ENCODE results near the gene ODAD3. TPM values are rescaled to one million over a fixed set of nuclear protein-coding genes. Genes with fewer than 3 reads are reported as not detected.

Gene ODAD3
- total RNA-seq, 1 donor from 2014 or later = 0.66 TPM

DNA sequence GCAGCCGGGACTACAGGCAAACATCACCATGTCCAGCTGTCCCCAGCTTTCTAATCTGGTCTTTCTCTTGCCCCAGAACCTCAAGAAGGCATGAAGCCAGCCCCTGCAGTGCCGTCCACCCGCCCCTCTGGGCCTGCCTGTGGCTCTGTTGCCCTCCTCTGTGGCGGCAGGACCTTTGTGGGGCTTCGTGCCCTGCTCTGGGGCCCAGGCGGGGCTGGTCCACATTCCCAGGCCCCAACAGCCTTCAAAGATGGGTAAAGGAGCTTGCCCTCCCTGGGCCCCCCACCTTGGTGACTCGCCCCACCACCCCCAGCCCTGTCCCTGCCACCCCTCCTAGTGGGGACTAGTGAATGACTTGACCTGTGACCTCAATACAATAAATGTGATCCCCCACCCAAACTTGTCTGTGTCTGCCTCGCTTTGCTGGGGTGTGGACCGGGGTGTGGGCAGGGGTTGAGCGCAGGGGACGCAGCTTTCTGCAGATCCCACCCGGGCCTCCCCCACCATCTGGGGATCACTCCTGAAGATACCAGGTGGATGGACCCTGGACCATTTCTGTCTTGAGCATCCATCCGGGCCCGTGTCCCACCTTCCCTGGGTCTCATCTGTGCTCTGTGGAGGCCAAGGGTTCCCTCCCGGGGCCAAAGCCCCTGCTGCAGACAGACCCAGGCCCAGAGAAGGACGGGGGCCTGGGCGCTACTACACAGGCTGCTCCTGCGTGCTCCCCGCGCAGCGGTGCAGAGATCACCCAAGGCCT, 15.8 kb upstream of the ODAD3 start:
- no peaks in the 10 kb centered on the region for H3K4me1 ChIP-seq (ENCODE audit: insufficient read depth, low read length)
- no peaks in the 10 kb centered on the region for H3K36me3 ChIP-seq (ENCODE audit: insufficient read depth, low read length)
- H3K79me2 ChIP-seq (ENCODE audit: insufficient read depth, low read length) = no peaks in the 10 kb centered on the region
- FAIRE-seq (no peak), DNase-seq (ENCODE audit: low read depth) (no peak)
- Mint-ChIP-seq H3K4me1 (ENCODE audit: low read depth, unreplicated experiment) (peaks cover 2% of the 10 kb centered on the region), H3K4me3 (ENCODE audit: unreplicated experiment) (no peak overlapping the region), H3K27me3 (ENCODE audit: low read depth, unreplicated experiment) (no peaks in the 10 kb centered on the region), H3K27ac (ENCODE audit: unreplicated experiment) (no peak overlapping the region), H3K36me3 (ENCODE audit: low read depth, unreplicated experiment) (no peaks in the 10 kb centered on the region), H3K9me3 (ENCODE audit: unreplicated experiment) (peaks cover 1% of the 10 kb centered on the region)
- no peak overlapping the region for H3K4me2 ChIP-seq (ENCODE audit: low read length)
- H3K4me3 ChIP-seq (ENCODE audit: insufficient read depth, low read depth, low read length) = no peak overlapping the region
- H3K27ac ChIP-seq (ENCODE audit: low read depth, low read length) = no peak overlapping the region
- TF ChIP-seq CTCF (IDR thresholded peaks at IDR 0.05; ENCODE audit: insufficient read depth, low read depth, low read length) = no peak
- TF ChIP-seq EZH2 (IDR thresholded peaks at IDR 0.05; ENCODE audit: insufficient read depth, low read length) = no peak
- no peaks in the 10 kb centered on the region for H3K9me3 ChIP-seq (ENCODE audit: insufficient read depth, low read depth, low read length)
- no peak overlapping the region for H2AFZ ChIP-seq (ENCODE audit: low read depth, low read length)
- H4K20me1 ChIP-seq (ENCODE audit: insufficient read depth, low read length) = peaks cover 5% of the 10 kb centered on the region
- H3K9ac ChIP-seq (ENCODE audit: low read length) = no peak overlapping the region
- H3K27me3 ChIP-seq (ENCODE audit: insufficient read depth, low read length) = no peaks in the 10 kb centered on the region

GRCh38 chr19:11448923-11449554, 14.1 kb upstream of the ODAD3 start:
- no peaks in the 10 kb centered on the region for H3K9me3 ChIP-seq (ENCODE audit: insufficient read depth, low read depth, low read length)
- H3K4me3 ChIP-seq (ENCODE audit: insufficient read depth, low read depth, low read length) = no peak overlapping the region
- H3K36me3 ChIP-seq (ENCODE audit: insufficient read depth, low read length) = no peaks in the 10 kb centered on the region
- peaks cover 2% of the 10 kb centered on the region for H3K4me1 Mint-ChIP-seq (ENCODE audit: low read depth, unreplicated experiment)
- H4K20me1 ChIP-seq (ENCODE audit: insufficient read depth, low read length) = peaks cover 15% of the 10 kb centered on the region
- H3K4me3 Mint-ChIP-seq (ENCODE audit: unreplicated experiment) = no peak overlapping the region
- peaks cover 1% of the 10 kb centered on the region for H3K9me3 Mint-ChIP-seq (ENCODE audit: unreplicated experiment)
- DNase-seq (ENCODE audit: low read depth) (no peak), FAIRE-seq (no peak)
- H2AFZ ChIP-seq (ENCODE audit: low read depth, low read length) = no peak overlapping the region
- TF ChIP-seq CTCF (IDR thresholded peaks at IDR 0.05; ENCODE audit: insufficient read depth, low read depth, low read length) = no peak
- TF ChIP-seq EZH2 (IDR thresholded peaks at IDR 0.05; ENCODE audit: insufficient read depth, low read length) = no peak
- H3K27me3 ChIP-seq (ENCODE audit: insufficient read depth, low read length) = no peaks in the 10 kb centered on the region
- no peak overlapping the region for H3K4me2 ChIP-seq (ENCODE audit: low read length)
- H3K27ac ChIP-seq (ENCODE audit: low read depth, low read length) = no peak overlapping the region
- H3K79me2 ChIP-seq (ENCODE audit: insufficient read depth, low read length) = no peaks in the 10 kb centered on the region
- H3K4me1 ChIP-seq (ENCODE audit: insufficient read depth, low read length) = no peaks in the 10 kb centered on the region
- H3K27me3 Mint-ChIP-seq (ENCODE audit: low read depth, unreplicated experiment) = no peaks in the 10 kb centered on the region
- no peak overlapping the region for H3K27ac Mint-ChIP-seq (ENCODE audit: unreplicated experiment)
- no peak overlapping the region for H3K9ac ChIP-seq (ENCODE audit: low read length)
- no peaks in the 10 kb centered on the region for H3K36me3 Mint-ChIP-seq (ENCODE audit: low read depth, unreplicated experiment)

GRCh38 chr19:11448410-11448809, 13.5 kb upstream of the ODAD3 start:
- H3K79me2 ChIP-seq (ENCODE audit: insufficient read depth, low read length) = no peaks in the 10 kb centered on the region

More at GRCh38 chr19:11448410-11448809, 13.5 kb upstream of the ODAD3 start:
- no peak for TF ChIP-seq EZH2 (IDR thresholded peaks at IDR 0.05; ENCODE audit: insufficient read depth, low read length)
- TF ChIP-seq CTCF (IDR thresholded peaks at IDR 0.05; ENCODE audit: insufficient read depth, low read depth, low read length) = no peak
- Mint-ChIP-seq H3K9me3 (ENCODE audit: unreplicated experiment) (peaks cover 1% of the 10 kb centered on the region), H3K4me3 (ENCODE audit: unreplicated experiment) (no peak overlapping the region), H3K4me1 (ENCODE audit: low read depth, unreplicated experiment) (peaks cover 2% of the 10 kb centered on the region), H3K27ac (ENCODE audit: unreplicated experiment) (no peak overlapping the region), H3K36me3 (ENCODE audit: low read depth, unreplicated experiment) (no peaks in the 10 kb centered on the region), H3K27me3 (ENCODE audit: low read depth, unreplicated experiment) (no peaks in the 10 kb centered on the region)
- DNase-seq (ENCODE audit: low read depth) (no peak), FAIRE-seq (no peak)
- H3K27me3 ChIP-seq (ENCODE audit: insufficient read depth, low read length) = no peaks in the 10 kb centered on the region
- H3K4me2 ChIP-seq (ENCODE audit: low read length) = no peak overlapping the region
- no peak overlapping the region for H2AFZ ChIP-seq (ENCODE audit: low read depth, low read length)
- H3K9ac ChIP-seq (ENCODE audit: low read length) = no peak overlapping the region
- no peak overlapping the region for H3K4me3 ChIP-seq (ENCODE audit: insufficient read depth, low read depth, low read length)
- no peaks in the 10 kb centered on the region for H3K36me3 ChIP-seq (ENCODE audit: insufficient read depth, low read length)
- no peaks in the 10 kb centered on the region for H3K9me3 ChIP-seq (ENCODE audit: insufficient read depth, low read depth, low read length)
- no peaks in the 10 kb centered on the region for H3K4me1 ChIP-seq (ENCODE audit: insufficient read depth, low read length)
- H3K27ac ChIP-seq (ENCODE audit: low read depth, low read length) = no peak overlapping the region
- peaks cover 17% of the 10 kb centered on the region for H4K20me1 ChIP-seq (ENCODE audit: insufficient read depth, low read length)
